ENCODE data around the gene TMEM181. TPM values are rescaled to one million over a fixed set of nuclear protein-coding genes. Genes with fewer than 3 reads are reported as not detected.
"Not testable (repeated sequence)": the region's sequence is repeated elsewhere in the genome, so short reads cannot be mapped to it uniquely, and the experiment has no call there.

The TMEM181 gene
- total RNA-seq, 1 donor from 2014 or later = 31.0 TPM

GRCh38 chr6:158611541-158612370 is 51.9 kb downstream of the TMEM181 start:
- TF ChIP-seq EZH2 (IDR thresholded peaks at IDR 0.05; ENCODE audit: insufficient read depth, low read length) = no peak
- TF ChIP-seq, protein P1, sequence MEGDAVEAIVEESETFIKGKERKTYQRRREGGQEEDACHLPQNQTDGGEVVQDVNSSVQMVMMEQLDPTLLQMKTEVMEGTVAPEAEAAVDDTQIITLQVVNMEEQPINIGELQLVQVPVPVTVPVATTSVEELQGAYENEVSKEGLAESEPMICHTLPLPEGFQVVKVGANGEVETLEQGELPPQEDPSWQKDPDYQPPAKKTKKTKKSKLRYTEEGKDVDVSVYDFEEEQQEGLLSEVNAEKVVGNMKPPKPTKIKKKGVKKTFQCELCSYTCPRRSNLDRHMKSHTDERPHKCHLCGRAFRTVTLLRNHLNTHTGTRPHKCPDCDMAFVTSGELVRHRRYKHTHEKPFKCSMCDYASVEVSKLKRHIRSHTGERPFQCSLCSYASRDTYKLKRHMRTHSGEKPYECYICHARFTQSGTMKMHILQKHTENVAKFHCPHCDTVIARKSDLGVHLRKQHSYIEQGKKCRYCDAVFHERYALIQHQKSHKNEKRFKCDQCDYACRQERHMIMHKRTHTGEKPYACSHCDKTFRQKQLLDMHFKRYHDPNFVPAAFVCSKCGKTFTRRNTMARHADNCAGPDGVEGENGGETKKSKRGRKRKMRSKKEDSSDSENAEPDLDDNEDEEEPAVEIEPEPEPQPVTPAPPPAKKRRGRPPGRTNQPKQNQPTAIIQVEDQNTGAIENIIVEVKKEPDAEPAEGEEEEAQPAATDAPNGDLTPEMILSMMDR (IDR thresholded peaks at IDR 0.05; ENCODE audit: insufficient read depth, low read depth, low read length) = no peak
- Mint-ChIP-seq H3K27me3 (ENCODE audit: low read depth, unreplicated experiment) (no peaks in the 10 kb centered on the region), H3K4me3 (ENCODE audit: unreplicated experiment) (no peak overlapping the region), H3K36me3 (ENCODE audit: low read depth, unreplicated experiment) (peaks cover 36% of the 10 kb centered on the region), H3K9me3 (ENCODE audit: unreplicated experiment) (no peaks in the 10 kb centered on the region), H3K4me1 (ENCODE audit: low read depth, unreplicated experiment) (peaks cover 20% of the 10 kb centered on the region), H3K27ac (ENCODE audit: unreplicated experiment) (peak overlapping the region; percentile 13)
- no peaks in the 10 kb centered on the region for H3K27me3 ChIP-seq (ENCODE audit: insufficient read depth, low read length)
- H2AFZ ChIP-seq (ENCODE audit: low read depth, low read length) = no peak overlapping the region
- peaks cover 3% of the 10 kb centered on the region for H3K79me2 ChIP-seq (ENCODE audit: insufficient read depth, low read length)
- peaks cover 4% of the 10 kb centered on the region for H3K9me3 ChIP-seq (ENCODE audit: insufficient read depth, low read depth, low read length)
- no peak overlapping the region for H3K4me2 ChIP-seq (ENCODE audit: low read length)
- no peak overlapping the region for H3K27ac ChIP-seq (ENCODE audit: low read depth, low read length)
- H3K4me3 ChIP-seq (ENCODE audit: insufficient read depth, low read depth, low read length) = no peak overlapping the region
- H3K9ac ChIP-seq (ENCODE audit: low read length) = no peak overlapping the region
- FAIRE-seq (no peak), DNase-seq (ENCODE audit: low read depth) (no peak)
- peaks cover 7% of the 10 kb centered on the region for H4K20me1 ChIP-seq (ENCODE audit: insufficient read depth, low read length)
- no peaks in the 10 kb centered on the region for H3K4me1 ChIP-seq (ENCODE audit: insufficient read depth, low read length)
- H3K36me3 ChIP-seq (ENCODE audit: insufficient read depth, low read length) = peaks cover 28% of the 10 kb centered on the region

GRCh38 chr6:158614606-158615005 is 54.7 kb downstream of the TMEM181 start:
- not testable (repeated sequence) for H3K27ac Mint-ChIP-seq (ENCODE audit: unreplicated experiment); DNase-seq (ENCODE audit: low read depth); H3K9me3 ChIP-seq (ENCODE audit: insufficient read depth, low read depth, low read length); H3K27ac ChIP-seq (ENCODE audit: low read depth, low read length); H2AFZ ChIP-seq (ENCODE audit: low read depth, low read length); H3K9me3 Mint-ChIP-seq (ENCODE audit: unreplicated experiment); H3K9ac ChIP-seq (ENCODE audit: low read length); H3K27me3 ChIP-seq (ENCODE audit: insufficient read depth, low read length); H3K79me2 ChIP-seq (ENCODE audit: insufficient read depth, low read length); H3K4me3 ChIP-seq (ENCODE audit: insufficient read depth, low read depth, low read length); H3K4me3 Mint-ChIP-seq (ENCODE audit: unreplicated experiment); H4K20me1 ChIP-seq (ENCODE audit: insufficient read depth, low read length); H3K4me1 ChIP-seq (ENCODE audit: insufficient read depth, low read length); FAIRE-seq; H3K4me2 ChIP-seq (ENCODE audit: low read length); H3K27me3 Mint-ChIP-seq (ENCODE audit: low read depth, unreplicated experiment)
- peaks cover 22% of the 10 kb centered on the region for H3K4me1 Mint-ChIP-seq (ENCODE audit: low read depth, unreplicated experiment)
- H3K36me3 ChIP-seq (ENCODE audit: insufficient read depth, low read length) = peaks cover 12% of the 10 kb centered on the region
- peaks cover 37% of the 10 kb centered on the region for H3K36me3 Mint-ChIP-seq (ENCODE audit: low read depth, unreplicated experiment)

DNA sequence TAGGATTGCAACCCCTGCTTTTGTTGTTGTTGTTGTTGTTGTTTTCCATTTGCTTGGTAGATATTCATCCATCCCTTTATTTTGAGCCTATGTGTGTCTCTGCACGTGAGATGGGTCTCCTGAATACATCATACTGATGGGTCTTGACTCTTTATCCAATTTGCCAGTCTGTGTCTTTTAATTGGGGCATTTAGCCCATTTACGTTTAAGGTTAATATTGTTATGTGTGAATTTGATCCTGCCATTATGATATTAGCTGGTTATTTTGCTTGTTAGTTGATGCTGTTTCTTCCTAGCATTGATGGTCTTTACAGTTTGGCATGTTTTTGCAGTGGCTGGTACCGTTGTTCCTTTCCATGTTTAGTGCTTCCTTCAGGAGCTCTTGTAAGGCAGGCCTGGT is 58.4 kb downstream of the TMEM181 start:
- H3K4me1 ChIP-seq (ENCODE audit: insufficient read depth, low read length); H3K27ac Mint-ChIP-seq (ENCODE audit: unreplicated experiment); H3K4me3 ChIP-seq (ENCODE audit: insufficient read depth, low read depth, low read length); FAIRE-seq; H3K27me3 Mint-ChIP-seq (ENCODE audit: low read depth, unreplicated experiment); H3K9ac ChIP-seq (ENCODE audit: low read length); H3K27ac ChIP-seq (ENCODE audit: low read depth, low read length); DNase-seq (ENCODE audit: low read depth); H3K9me3 ChIP-seq (ENCODE audit: insufficient read depth, low read depth, low read length); H3K4me3 Mint-ChIP-seq (ENCODE audit: unreplicated experiment); H3K79me2 ChIP-seq (ENCODE audit: insufficient read depth, low read length); H3K27me3 ChIP-seq (ENCODE audit: insufficient read depth, low read length); H3K9me3 Mint-ChIP-seq (ENCODE audit: unreplicated experiment); H3K4me2 ChIP-seq (ENCODE audit: low read length); H2AFZ ChIP-seq (ENCODE audit: low read depth, low read length): not testable (repeated sequence)
- Histone ChIP-seq H3K36me3 (ENCODE audit: insufficient read depth, low read length) (peaks cover 13% of the 10 kb centered on the region), H4K20me1 (ENCODE audit: insufficient read depth, low read length) (peaks cover 14% of the 10 kb centered on the region)
- Mint-ChIP-seq H3K4me1 (ENCODE audit: low read depth, unreplicated experiment) (peaks cover 11% of the 10 kb centered on the region), H3K36me3 (ENCODE audit: low read depth, unreplicated experiment) (peaks cover 38% of the 10 kb centered on the region)
